Smooth muscle cell of trachea (primary cell): ENCODE measurements around the gene ITPKA. TPM values are rescaled to one million over a fixed set of nuclear protein-coding genes. Genes with fewer than 3 reads are reported as not detected.

ENCODE experiments used
- total RNA-seq: library from RNA; depleted of rRNA; stranded (reverse); fragments of >200 nt; gene quantifications from 2 replicates; pipeline ENCODE4 v1.2.1, GENCODE V29; 2014

The ITPKA gene
- total RNA-seq = 5.3 and 5.5 TPM in 2 replicates

DNA sequence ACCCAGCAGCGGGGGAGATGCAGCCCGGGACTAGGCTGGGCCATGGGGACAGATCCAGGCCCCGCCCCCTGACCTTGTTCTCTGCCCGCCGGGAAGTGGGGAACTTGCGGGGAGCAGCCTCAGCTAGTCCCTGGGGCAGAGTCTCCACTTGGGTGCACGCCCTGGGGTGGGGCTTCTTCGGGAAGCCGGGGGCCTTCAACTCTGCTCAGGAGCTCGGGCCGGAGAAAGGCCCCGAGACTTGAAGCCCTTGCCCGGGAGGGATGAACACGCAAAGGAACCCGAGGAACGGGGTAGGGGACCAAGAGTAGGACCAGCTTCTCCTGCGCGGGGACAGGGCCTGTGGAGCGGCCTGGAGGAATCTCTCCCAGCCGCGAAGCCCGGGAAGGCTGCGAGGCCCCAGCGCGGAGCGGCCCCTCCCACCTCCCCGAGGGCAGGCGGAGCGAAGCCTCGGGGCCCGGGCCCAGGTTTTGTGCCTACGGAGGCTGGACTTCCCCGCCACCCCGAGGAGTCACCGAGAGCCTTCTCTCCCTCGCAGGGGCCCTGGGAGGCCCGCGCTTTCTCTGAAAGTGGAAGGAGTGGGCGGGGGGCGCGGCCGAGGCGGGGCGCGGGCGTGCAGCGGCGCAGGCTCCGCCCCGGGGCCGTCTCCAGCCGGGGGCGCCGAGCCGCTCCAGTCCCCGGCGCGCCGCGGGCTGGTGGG is at the start of gene ITPKA:
Gene ITPKA, plus strand, starts transcription at position 670 of the 697 bp plus-strand sequence. CDS start 54 bp downstream, outside the sequence.

DNA sequence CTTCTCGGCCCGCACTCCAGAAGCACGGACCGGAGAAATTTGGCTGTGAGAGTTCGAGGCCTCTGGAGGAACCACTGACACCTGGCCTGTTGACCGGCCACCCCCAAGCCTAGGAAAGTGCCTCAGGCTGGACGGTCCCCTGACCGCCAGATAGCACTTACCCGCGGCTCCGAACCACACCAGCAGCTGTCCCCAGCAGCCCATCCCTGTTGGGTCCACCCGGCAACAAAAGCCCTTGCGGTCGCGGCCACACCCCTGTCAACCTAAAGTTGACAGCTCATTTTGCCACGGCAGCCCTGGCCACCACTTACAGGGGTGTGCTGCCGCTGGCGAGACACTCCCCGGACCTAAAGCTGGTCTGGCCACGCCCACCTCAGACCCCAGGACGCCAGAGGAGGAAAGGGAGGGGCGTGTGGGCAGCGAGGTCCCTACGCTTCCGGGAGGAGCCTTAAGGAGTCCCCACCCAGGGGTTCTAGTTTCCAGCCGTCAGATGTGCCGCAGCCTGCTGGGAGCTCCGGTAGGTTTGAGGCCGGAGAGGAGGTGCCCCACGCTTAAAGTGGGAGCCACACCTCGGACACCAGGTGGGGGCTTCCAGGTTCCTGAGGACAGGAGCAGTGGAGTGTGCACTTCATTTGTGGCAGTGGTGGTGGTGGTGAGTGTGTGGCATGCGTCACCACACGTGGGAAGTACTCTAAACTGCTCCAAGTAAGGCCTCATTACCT is 20.0 kb downstream of the ITPKA start, which contains the start of gene LTK:
Gene LTK, minus strand, starts transcription at position 322 of the 722 bp plus-strand sequence. Its CDS starts 118 bp downstream, at position 204.

Other genes with a start within 250 kb of the ITPKA start
- gene OIP5, start 161.3 kb upstream of the ITPKA start, total RNA-seq = 1.5 and 10.0 TPM in 2 replicates
- 9.1 and 107 TPM in 2 replicates for gene NUSAP1, start 161.0 kb upstream of the ITPKA start, total RNA-seq
- 20.7 and 46.1 TPM in 2 replicates for gene NDUFAF1, start 91.4 kb upstream of the ITPKA start, total RNA-seq
- gene RTF1, start 76.8 kb upstream of the ITPKA start, total RNA-seq = 21.8 and 36.9 TPM in 2 replicates
- gene LTK, start 20.0 kb downstream of the ITPKA start, total RNA-seq = 0.17 and 0.58 TPM in 2 replicates
- 29.5 and 91.3 TPM in 2 replicates for gene RPAP1, start 50.4 kb downstream of the ITPKA start, total RNA-seq
- 10.0 and 18.0 TPM in 2 replicates for gene TYRO3, start 65.3 kb downstream of the ITPKA start, total RNA-seq
- gene MGA, start 166.5 kb downstream of the ITPKA start, total RNA-seq = 31.6 and 40.0 TPM in 2 replicates